T-helper 1 cell treated with Interleukin-12 subunit alpha and Interleukin-12 subunit beta and Interleukin-4 antibody, amounts not matched to agents 30 ng/mL and 1 ng/mL, for 36 hours (primary cell): ENCODE measurements around the gene PPP1R37. TPM values are rescaled to one million over a fixed set of nuclear protein-coding genes. Genes with fewer than 3 reads are reported as not detected.

Source experiments
- intact Hi-C: fragments of 100-400 bp; cut with micrococcal nuclease; formaldehyde crosslinking; loops from one replicate; pipeline ENCODE4 v1.15.1; 2024
- total RNA-seq: library from RNA; stranded (reverse); gene quantifications from 2 replicates; pipeline ENCODE4 v1.2.3, GENCODE V29; 2022

PPP1R37 gene
- total RNA-seq, 1 donor from 2014 or later = 21.5 TPM

- intact Hi-C loops = no loop called here
Observed at GRCh38 chr19:45164577-45165335, 71.8 kb downstream of the PPP1R37 start.

- intact Hi-C loops = no loop called here
Observed at GRCh38 chr19:45166723-45167252, 73.8 kb downstream of the PPP1R37 start.

GRCh38 chr19:45168767-45169351 lies 75.9 kb downstream of the PPP1R37 start:
- intact Hi-C loops = no loop called here

GRCh38 chr19:45169602-45170001 lies 76.6 kb downstream of the PPP1R37 start:
- intact Hi-C loops = loop anchor here (10.0 kb wide), 1 partner anchor 475 kb away; no protein-coding TSS in a partner anchor

GRCh38 chr19:45170146-45171106 lies 77.4 kb downstream of the PPP1R37 start:
- intact Hi-C loops = loop anchor here (10.0 kb wide), 1 partner anchor 474 kb away; no protein-coding TSS in a partner anchor

- intact Hi-C loops = loop anchor here (10.0 kb wide), 1 partner anchor 474 kb away; no protein-coding TSS in a partner anchor
Observed at GRCh38 chr19:45171211-45171623, 78.2 kb downstream of the PPP1R37 start.

GRCh38 chr19:45172173-45172572 lies 79.2 kb downstream of the PPP1R37 start:
- intact Hi-C loops = loop anchor here (10.0 kb wide), 1 partner anchor 473 kb away; no protein-coding TSS in a partner anchor

GRCh38 chr19:45172611-45173208 lies 79.7 kb downstream of the PPP1R37 start:
- intact Hi-C loops = loop anchor here (10.0 kb wide), 1 partner anchor 472 kb away; no protein-coding TSS in a partner anchor

GRCh38 chr19:45173816-45174215 lies 80.8 kb downstream of the PPP1R37 start:
- intact Hi-C loops = loop anchor here (10.0 kb wide), 1 partner anchor 471 kb away; no protein-coding TSS in a partner anchor

GRCh38 chr19:45175515-45176345 lies 82.8 kb downstream of the PPP1R37 start:
- intact Hi-C loops = loop anchor here (10.0 kb wide), 1 partner anchor 469 kb away; no protein-coding TSS in a partner anchor

- intact Hi-C loops = loop anchor here (1.0 to 10.0 kb wide), 15 partner anchors 9 to 817 kb away; partner anchors contain the start of genes CCDC61, CLASRP, CLPTM1 and MARK4
Observed at GRCh38 chr19:45177817-45178261, 84.9 kb downstream of the PPP1R37 start, which contains the start of gene TRAPPC6A. Gene TRAPPC6A, minus strand, starts transcription at chr19:45178237. Its CDS starts 19 bp downstream, at chr19:45178218.

GRCh38 chr19:45178262-45179071 lies 85.5 kb downstream of the PPP1R37 start, which contains the start of gene BLOC1S3:
Gene BLOC1S3, plus strand, starts transcription at chr19:45178784. Its CDS starts 513 bp downstream, at chr19:45179297.
- intact Hi-C loops = loop anchor here (1.0 to 10.0 kb wide), 16 partner anchors 9 to 817 kb away; partner anchors contain the start of genes CCDC61, CLASRP, CLPTM1 and MARK4

- intact Hi-C loops = loop anchor here (1.0 to 10.0 kb wide), 2 partner anchors 53 to 466 kb away; no protein-coding TSS in a partner anchor
Observed at GRCh38 chr19:45179072-45179891, 86.3 kb downstream of the PPP1R37 start.

- intact Hi-C loops = loop anchor here (1.0 to 10.0 kb wide), 2 partner anchors 54 to 465 kb away; no protein-coding TSS in a partner anchor
Observed at GRCh38 chr19:45179892-45180370, 87.0 kb downstream of the PPP1R37 start.

GRCh38 chr19:45180936-45181335 lies 88.0 kb downstream of the PPP1R37 start:
- intact Hi-C loops = no loop called here

- intact Hi-C loops = no loop called here
Observed at GRCh38 chr19:45182758-45183157, 89.8 kb downstream of the PPP1R37 start.

GRCh38 chr19:45184115-45184514 lies 91.1 kb downstream of the PPP1R37 start:
- intact Hi-C loops = no loop called here
